ENCODE data around the gene HOXD9.

HOXD9 gene

GRCh38 chr2:176099159-176099727, 23.3 kb upstream of the HOXD9 start:
- no peak for DNase-seq

DNA sequence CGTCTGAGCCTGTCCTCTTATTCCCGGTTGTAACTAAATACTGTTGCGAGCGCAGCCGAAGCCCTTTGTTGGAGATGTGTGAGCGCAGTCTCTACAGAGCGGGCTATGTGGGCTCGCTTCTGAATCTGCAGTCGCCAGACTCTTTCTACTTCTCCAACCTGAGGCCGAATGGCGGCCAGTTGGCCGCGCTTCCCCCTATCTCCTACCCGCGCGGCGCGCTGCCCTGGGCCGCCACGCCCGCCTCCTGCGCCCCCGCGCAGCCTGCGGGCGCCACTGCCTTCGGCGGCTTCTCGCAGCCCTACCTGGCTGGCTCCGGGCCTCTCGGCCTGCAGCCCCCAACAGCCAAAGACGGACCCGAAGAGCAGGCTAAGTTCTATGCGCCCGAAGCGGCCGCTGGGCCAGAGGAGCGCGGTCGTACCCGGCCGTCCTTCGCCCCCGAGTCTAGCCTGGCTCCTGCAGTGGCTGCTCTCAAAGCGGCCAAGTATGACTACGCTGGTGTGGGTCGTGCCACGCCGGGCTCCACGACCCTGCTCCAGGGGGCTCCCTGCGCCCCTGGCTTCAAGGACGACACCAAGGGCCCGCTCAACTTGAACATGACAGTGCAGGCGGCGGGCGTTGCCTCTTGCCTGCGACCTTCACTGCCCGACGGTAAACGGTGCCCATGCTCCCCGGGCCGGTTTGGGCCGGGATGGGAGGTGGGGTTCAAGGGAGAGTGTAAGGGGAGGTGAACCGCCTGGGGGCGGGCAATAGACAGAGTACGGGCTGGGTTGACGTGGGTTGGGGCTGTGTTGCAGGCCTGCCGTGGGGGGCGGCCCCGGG, 22.6 kb upstream of the HOXD9 start, which contains the start of gene HOXD12:
Gene HOXD12 (plus strand): TSS at position 68 of the 819 bp plus-strand sequence. CDS start 7 bp downstream, at position 75.
- no peak for DNase-seq

GRCh38 chr2:176100547-176101140, 21.9 kb upstream of the HOXD9 start:
- DNase-seq, result no peak

- DNase-seq, result no peak
Measured at GRCh38 chr2:176101216-176101830, 21.2 kb upstream of the HOXD9 start.

GRCh38 chr2:176101842-176102241, 20.7 kb upstream of the HOXD9 start:
- no peak for DNase-seq

DNA sequence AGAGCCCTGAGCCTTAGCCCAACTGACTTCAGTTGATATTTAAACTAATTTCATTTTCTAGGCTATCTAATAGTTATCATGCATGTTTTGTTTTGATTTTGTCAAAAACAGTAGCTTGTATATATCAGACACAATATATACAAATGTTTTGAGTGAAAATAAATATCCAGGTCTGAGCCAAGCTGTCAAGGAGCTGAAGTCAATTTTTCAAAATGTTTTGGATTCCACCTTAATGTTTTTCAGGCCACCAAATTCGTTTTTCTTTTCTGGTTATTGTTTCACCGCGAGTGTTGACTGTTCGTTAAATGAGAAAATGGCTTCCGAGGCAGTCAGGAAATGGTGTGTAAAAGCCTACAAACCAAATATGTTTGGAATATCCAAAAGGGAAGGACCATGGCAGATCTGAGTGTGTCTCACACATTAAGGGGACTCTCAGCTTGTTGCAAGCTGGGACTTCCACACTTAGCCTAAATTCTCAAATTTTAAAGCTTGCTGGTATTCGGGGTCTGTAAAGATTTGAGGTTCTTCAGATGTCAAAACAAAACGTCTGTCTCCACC, 20.1 kb upstream of the HOXD9 start:
- DNase-seq, result no peak

- DNase-seq, result no peak
Measured at GRCh38 chr2:176103194-176103593, 19.3 kb upstream of the HOXD9 start.

DNA sequence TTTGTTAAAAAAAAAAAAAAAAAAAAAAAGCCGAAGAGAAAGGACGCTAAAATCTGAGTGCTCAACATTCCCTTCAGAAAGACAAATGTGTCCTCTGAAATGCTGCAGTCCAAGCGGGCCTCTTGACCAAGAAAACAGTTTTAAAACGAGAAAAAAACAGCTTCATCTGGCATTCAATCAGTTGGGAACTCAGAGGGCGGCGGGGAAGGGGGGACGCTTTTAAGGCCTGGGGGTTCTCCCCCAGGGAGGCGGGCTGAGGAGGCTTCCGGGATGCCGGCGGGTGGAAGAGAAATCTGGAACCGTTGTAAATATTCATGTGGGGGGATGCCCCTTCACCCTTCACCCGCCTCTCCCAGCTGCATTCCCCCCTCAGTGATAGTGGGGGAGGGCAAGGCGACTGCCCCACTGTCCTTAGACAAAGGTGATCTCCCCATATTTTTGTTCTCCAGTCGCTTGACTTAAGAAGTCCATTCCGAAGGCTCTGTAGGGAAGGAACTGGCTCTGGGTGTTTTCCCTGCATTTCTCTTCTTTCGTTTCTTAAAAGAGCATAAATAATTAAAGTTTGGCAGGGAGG, 18.7 kb upstream of the HOXD9 start:
- no peak for DNase-seq

DNA sequence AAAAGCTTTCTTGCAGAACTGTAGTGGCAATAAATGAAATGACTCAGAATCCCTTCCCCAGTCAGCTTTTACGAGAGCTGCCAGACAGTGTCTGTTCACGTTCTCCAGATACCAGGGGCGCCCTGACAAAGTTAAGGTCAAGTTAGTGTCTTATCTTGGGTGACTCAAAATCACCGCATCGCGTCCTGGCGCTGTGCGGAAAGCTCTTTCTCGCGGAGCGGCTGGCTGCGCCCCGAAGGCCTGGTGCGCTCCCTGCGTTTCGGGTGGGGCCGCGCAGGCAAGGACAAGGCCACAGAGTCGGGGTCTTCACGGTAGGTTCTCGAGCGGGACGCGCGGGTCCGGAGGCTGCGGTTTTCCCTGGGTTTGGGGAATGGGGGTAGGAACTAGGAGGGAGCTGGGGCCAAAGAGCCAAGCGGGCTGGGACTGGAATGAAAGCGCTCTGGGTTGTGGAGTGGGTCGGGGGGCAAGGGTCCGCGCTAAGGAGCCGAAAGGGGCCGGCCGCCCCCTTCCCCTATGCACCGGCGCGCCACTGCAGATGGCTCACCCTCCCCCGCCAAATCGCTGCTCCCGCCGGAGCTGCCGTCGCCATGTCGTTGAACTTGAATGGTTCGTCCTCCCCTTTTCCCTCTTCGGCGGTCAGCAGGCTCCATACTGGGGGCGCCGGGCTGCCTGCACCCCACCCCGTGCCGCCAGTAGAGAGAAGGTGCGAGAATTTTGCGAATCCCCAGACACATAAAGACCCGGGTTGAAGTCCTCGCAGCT, 18.0 kb upstream of the HOXD9 start:
- DNase-seq, result no peak

- no peak for DNase-seq
Measured at GRCh38 chr2:176105078-176105729, 17.3 kb upstream of the HOXD9 start.

GRCh38 chr2:176105730-176106580, 16.6 kb upstream of the HOXD9 start:
- DNase-seq, result no peak

GRCh38 chr2:176106581-176107539, 15.7 kb upstream of the HOXD9 start, which contains the start of gene HOXD11:
Gene HOXD11, plus strand, starts transcription at chr2:176107280. Its CDS starts 76 bp downstream, at chr2:176107356.
- DNase-seq, result no peak

DNA sequence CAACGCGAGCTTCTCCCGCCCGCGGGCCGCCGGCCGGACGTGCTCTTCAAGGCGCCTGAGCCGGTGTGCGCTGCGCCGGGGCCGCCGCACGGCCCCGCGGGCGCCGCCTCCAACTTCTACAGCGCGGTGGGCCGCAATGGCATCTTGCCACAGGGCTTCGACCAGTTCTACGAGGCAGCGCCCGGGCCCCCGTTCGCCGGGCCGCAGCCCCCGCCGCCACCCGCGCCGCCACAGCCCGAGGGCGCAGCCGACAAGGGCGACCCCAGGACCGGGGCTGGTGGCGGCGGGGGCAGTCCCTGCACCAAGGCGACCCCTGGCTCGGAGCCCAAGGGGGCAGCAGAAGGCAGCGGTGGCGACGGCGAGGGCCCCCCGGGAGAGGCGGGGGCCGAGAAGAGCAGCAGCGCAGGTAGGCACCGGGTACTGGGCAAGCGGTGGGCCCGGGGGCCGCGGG, 14.8 kb upstream of the HOXD9 start:
- no peak for DNase-seq

GRCh38 chr2:176109192-176109901, 13.2 kb upstream of the HOXD9 start:
- no peak for DNase-seq

- DNase-seq, result no peak
Measured at GRCh38 chr2:176109946-176110345, 12.6 kb upstream of the HOXD9 start.

- no peak for DNase-seq
Measured at GRCh38 chr2:176110415-176111308, 11.9 kb upstream of the HOXD9 start.

DNA sequence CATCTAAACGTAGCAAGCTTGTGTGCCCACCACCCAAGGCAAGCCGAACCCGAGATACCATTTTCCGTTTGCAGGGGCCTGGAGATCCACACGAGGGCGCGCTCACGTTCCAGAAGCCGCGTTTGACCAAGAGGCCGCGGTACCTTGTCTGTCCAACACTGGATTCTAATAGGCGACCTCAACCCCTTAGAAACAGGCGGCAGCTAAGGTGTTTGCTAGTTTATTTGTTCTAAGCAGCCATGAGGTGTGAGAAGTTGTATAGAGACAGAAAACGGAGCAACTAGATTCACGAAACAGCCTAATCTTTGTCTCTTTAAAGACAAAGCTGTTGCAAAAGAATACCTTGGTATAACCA, 11.2 kb upstream of the HOXD9 start:
- DNase-seq, result no peak

All from hippocampal formation (tissue), 2 donors.